Articular chondrocyte of knee joint (primary cell): ENCODE results near the gene BEX3. TPM values are rescaled to one million over a fixed set of nuclear protein-coding genes. Genes with fewer than 3 reads are reported as not detected.

Experiments used
- small RNA-seq: library from RNA; depleted of rRNA; stranded (forward); fragments of <200 nt; gene quantifications from one replicate; pipeline ENCODE3, GENCODE V24; 2012
- total RNA-seq: library from RNA; depleted of rRNA; stranded (reverse); fragments of >200 nt; gene quantifications from 2 replicates; pipeline ENCODE4 v1.2.3, GENCODE V29; 2012

Gene BEX3
- 181 and 207 TPM in 2 replicates for total RNA-seq

DNA sequence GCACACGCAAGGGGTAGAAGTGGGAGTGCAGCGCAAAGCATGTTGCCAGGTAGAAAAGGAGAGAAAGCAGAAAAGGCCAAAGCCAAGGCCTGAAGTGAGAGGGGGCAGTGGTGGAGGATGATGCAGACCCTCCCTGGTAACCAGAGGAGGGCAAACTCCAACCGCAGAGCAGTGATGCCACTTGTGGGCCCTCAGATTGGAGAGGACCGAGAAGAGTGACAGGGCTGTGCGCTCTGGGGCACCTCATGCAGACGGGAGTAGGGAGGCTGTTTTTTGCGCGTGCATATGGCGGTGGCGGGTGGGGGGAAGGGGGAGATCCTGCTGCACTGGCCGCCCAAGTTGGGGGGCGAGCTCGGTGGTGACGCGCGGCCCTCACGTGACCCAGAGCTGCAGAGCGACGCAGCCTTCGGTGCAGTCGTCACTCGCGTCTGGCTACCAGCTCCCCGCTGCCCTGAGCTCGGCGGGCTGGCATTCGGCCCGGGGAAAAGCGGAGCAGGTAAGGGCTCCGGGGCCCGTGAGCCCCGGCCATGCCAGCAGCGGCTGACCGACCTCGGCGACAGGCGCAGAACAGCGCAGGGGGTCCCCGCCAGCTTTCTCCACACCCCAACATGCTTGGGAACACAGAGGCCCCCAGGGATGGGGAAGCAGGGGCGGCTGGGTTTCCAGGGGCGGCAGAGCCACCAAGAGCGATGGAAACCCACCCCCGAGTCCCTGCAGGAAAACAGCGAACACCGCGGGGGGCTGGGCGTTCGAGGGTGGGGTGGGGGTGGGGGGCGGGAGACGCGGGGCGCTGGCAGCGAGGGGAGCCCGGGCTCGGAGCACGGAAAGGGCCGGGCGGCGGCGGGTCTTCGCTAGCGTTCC is at the start of gene BEX3:
Gene BEX3 (plus strand): TSS at position 421 of the 861 bp plus-strand sequence. CDS start 984 bp downstream, outside the sequence.

DNA sequence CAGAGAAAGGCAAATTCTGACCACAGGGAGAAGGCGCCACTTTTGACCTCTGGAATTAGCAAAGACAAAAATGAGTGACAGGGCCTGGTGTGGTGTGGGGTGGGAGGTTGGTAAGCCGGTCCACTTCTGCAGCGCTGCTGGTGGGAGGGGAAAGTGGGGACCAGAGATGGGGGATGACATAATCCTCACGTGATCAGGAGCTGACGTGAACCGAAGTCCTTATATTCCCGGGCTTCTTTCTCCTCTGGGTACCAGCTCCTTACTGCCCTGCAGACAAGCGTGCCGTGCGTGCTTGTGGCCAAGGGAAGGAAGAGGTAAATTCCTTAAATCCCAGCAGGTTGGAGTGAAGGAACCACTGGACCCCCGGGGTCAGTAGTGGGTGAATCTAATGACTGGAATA is 46.3 kb upstream of the BEX3 start, which contains the start of gene TCEAL7:
Gene TCEAL7 (plus strand): TSS at position 249 of the 400 bp plus-strand sequence. CDS start 1,165 bp downstream, outside the sequence.

DNA sequence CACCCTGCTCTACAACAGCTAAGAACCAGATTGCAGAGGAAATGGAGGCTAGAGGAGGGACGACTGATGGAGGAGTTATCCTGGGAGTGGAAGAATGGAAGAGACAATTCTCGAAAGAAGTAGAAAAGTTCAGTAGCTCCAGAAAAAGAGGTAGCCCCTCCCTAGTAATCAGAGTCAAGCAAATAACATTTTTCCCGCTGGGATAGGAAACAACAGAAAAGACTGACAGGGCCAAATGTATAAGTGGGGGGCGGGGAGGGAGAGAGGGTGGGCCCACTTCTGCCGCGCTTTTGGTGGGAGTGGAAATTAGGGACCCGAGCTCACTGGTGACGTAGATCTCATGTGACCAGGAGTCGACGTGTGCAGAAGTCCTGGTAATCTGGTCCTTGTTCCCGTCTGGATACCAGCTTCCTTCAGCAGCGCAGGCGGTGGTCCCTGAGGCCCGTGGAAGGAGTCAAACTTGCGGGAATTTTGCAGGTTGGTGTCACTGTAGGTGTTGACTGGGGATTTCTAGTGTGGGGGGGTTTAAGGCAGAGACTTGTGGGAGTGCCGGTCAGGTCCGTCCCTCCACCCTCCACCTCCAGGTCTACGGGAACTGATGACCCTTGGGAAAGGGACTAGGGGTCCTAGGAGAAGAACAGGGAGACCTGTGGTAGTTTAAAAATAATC is 20.1 kb upstream of the BEX3 start, which contains the start of gene TCEAL9:
Gene TCEAL9 (plus strand): TSS at position 377 of the 669 bp plus-strand sequence. CDS start 1,179 bp downstream, outside the sequence.

Small RNA genes within 50 kb of the gene (small RNA-seq; reads per million reads assigned to genes)
- gene Z92846.1, result not detected

Other genes with a start within 250 kb of the BEX3 start
- 25.6 and 31.1 TPM in 2 replicates for gene BEX4, start 161.4 kb upstream of the BEX3 start, total RNA-seq
- gene TCEAL8, start 121.4 kb upstream of the BEX3 start, total RNA-seq, result 152 and 168 TPM in 2 replicates
- not detected in 2 replicates for gene TCEAL5, start 99.8 kb upstream of the BEX3 start, total RNA-seq
- gene BEX2, start 65.5 kb upstream of the BEX3 start, total RNA-seq, result 0.91 and 2.7 TPM in 2 replicates
- 11.8 and 31.9 TPM in 2 replicates for gene TCEAL7, start 46.3 kb upstream of the BEX3 start, total RNA-seq
- 166 and 184 TPM in 2 replicates for gene TCEAL9, start 20.0 kb upstream of the BEX3 start, total RNA-seq
- 0.22 and 0.39 TPM in 2 replicates for gene RAB40A, start 143.0 kb downstream of the BEX3 start, total RNA-seq
- 39.6 and 52.5 TPM in 2 replicates for gene TCEAL4, start 209.0 kb downstream of the BEX3 start, total RNA-seq
- 13.3 and 19.7 TPM in 2 replicates for gene TCEAL3, start 231.4 kb downstream of the BEX3 start, total RNA-seq